EL (cell line): Measurements from ENCODE around the gene NELFA.

Experiments used
- DNase-seq: peaks from one replicate; pipeline ENCODE4 v3.0.0-alpha.2; 2016

NELFA gene

GRCh38 chr4:2008921-2009650, at the start of gene NELFA:
NELFA (minus strand) TSS chr4:2008974; CDS start chr4:2008959, 15 bp downstream.
- DNase-seq, result peak; percentile 92

DNA sequence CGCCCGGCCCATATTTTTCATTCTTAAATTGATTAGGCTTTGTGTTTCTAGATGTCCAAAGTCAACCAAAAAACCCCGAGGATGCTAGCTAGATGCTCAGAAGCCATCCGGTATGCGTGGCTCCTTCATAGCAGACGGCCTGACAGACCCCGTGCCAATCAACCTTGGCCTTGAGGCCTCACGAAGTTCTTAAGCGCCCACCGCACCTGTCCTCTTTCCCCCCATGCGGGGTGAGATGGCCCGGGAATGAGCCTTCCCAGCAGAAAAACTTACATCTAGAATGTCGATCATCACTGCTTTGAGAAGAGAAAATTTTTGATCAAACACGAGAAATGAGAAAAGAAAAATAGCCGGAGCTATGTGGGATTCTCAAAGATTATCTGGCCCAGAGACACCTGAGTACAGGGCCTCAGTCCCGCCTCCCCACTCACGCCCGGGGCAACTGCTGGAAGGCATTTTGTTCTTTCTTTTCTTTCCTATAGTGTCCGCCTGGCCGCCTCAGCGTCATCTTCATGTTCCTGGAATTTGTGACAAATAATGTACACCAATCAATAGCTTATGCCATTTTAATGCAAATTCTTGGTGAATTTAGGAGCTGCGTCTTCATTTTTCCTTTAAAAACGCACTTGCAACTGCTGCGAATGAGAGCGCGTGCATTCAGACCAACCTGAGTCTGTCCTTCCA, 48.8 kb upstream of the NELFA start:
- DNase-seq, result no peak

DNA sequence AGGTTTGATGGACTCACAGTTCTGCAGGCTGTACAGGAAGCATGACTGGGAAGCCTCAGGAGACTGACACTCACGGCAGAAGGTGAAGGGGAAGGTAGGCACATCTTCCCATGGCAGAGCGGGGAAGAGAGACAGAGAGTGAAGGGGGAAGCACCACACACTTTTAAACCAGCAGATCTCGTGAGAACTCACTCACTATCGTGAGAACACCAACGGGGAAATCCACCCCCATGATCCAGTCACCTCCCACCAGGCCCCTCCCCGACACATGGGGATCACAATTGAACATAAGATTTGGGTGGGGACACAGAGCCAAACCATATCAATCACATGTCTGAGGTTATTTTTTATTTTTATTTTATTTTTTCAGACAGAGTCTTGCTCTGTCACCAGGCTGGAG, 45.4 kb upstream of the NELFA start:
- DNase-seq, result no peak

DNA sequence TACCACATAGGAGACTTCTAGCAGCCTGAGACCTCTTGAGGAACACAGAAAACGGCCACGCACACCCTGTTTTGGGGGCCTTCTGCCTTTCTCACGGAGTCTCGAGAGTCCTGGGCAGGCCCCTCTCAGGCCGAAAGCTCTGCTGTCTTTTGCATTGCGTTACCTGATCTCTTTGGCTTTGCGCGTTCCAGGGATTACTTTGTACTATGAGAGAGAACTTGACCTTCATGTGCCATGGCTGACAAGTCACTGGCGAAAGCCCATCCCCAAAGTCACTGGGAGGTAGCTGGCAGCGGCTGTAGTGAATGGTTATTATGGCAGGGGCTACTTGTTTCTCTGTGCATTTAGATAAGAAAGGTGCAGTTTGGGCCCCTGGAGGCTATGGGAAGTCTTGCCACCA, 42.3 kb upstream of the NELFA start:
- DNase-seq, result no peak

DNA sequence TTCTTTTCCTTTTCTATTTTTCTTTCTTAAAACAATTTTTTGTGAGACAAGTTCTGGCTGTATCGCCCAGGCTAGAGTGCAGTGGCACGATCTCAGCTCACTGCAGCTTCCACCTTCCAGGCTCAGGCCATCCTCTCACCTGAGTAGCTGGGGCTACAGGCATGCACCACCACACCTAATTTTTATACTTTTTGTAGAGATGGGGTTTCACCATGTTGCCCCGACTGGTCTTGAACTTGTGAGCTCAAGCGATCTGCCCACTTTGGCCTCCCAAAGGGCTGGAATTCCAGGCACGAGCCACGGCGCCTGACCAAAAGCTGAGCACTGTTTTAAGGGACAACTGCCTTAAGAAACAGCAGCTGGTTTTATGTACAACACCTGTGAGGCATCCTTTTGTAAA, 41.0 kb upstream of the NELFA start:
- DNase-seq, result no peak

- no peak for DNase-seq
Measured at GRCh38 chr4:2049381-2049780, 40.6 kb upstream of the NELFA start.

- no peak for DNase-seq
Measured at GRCh38 chr4:2048831-2049230, 40.1 kb upstream of the NELFA start.

DNA sequence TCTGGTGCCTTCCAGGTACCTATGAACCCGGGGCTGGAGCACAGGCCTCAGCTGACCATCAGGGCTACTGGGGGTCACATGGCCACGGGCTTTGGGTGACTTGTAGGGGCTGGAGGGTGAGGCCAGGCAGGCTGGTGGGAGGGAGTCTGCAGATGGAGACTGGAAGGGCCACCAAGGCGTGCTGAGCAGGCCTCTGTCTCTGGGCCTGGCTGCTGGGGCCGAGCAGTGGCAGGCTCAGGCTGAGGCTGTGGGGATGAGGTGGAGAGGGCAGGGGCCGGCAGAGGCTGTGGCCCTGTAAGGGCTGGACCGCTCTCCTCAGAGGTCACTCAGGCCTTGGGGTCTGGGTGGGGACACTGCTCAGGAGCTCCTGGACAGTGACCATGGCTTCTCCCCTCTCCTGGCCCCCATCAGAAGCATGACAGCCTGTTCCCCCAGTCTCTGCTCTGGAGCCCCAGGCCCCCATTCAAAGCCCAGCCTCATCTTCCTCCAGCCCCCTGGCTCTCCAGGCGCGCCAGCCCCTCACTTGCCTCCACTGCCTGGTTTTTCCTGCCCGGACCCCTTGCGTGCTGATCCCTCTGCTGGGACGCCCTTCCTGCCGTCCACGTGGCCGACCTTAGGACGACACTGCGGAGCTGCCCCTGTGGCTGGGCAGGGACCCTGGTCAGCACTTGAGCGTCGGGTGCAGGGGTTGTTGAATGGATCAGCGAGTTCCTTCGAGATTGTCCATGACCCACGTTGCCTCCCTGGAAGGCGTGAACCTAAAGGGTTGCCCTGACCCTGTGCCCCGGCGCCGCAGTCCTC, 39.2 kb upstream of the NELFA start:
- DNase-seq, result no peak

GRCh38 chr4:2047031-2047660, 38.4 kb upstream of the NELFA start:
- no peak for DNase-seq

GRCh38 chr4:2046031-2046961, 37.5 kb upstream of the NELFA start:
- DNase-seq, result no peak

DNA sequence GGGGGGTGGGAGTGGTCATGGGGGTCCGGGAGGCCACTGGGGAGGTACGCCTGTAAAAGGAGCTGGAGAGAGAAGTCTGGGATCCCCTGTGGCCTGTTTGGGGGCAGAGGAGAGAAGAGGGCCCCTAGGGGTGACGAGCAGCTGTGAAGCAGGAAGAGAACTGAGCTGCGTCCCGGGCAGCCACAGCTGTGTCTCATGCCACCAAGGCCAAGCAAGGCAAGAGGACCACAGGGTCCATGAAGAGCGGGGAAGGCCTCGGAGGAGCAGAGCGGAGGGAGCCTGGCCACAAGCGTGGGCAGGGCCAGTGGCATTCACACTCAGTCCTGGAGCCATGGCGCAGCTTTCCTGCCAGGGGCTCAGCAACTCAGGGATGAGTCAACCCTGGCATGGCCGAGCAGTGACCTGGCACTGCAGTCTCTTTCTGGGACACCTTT, 36.8 kb upstream of the NELFA start:
- no peak for DNase-seq

- no peak for DNase-seq
Measured at GRCh38 chr4:2044542-2045517, 36.1 kb upstream of the NELFA start.

- DNase-seq, result no peak
Measured at GRCh38 chr4:2044119-2044485, 35.3 kb upstream of the NELFA start.

DNA sequence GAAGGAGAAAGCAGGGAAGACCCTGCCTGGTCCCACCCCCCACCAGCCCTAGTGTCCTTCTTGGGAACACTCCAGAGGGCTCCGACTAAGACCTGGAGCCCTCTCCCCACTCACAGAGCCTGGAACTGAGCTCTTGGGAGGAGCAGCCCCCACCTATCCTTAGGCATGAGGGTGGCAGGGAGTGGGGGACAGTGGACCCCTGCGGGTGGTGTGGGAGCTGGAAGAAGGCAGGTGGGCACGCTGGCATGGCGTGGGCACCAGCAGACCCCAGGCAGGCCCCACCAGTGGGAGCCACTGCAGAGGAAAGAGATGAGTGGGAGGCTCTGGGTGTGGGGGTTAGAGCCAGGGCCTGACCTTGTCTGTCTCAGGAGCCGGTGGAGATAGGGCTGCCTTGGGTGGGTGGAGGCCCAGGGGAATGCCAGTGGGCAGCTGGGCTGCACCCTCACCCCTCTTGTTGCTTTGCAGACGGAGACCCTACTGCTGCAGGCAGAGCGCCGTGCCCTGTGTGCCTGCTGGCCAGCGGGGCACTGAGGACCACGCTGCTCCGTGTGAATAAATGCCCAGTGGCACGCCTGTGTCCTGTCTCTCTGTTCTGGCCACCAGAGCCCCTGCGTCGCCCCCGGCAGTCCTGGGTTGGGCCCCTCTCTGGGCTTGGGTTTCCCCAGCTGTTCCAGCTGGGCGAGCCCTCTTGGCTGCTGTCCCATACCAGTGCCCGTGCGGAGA, 34.8 kb upstream of the NELFA start:
- no peak for DNase-seq

DNA sequence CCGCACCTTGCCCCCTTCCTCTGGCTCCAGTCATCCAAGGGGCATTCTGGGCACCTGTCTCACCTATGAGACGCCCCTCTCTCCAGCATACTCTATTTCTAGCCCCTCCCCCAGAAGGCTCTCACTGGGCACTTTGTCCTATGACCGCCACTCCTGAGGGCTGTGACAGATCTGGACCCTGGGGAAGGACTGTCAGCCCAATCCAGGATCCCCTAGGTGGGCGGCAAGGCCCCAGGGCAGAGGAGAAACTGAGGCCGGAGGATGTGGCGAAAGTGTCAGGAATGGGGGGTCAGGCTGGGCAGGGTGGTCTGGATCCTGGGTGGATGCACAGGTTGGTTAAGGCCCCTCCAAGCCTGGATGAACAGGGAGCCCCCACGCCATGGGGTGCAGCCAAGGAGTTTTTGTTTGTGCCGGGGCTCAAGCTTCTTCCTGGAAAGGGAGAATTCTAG, 34.2 kb upstream of the NELFA start:
- DNase-seq, result no peak

DNA sequence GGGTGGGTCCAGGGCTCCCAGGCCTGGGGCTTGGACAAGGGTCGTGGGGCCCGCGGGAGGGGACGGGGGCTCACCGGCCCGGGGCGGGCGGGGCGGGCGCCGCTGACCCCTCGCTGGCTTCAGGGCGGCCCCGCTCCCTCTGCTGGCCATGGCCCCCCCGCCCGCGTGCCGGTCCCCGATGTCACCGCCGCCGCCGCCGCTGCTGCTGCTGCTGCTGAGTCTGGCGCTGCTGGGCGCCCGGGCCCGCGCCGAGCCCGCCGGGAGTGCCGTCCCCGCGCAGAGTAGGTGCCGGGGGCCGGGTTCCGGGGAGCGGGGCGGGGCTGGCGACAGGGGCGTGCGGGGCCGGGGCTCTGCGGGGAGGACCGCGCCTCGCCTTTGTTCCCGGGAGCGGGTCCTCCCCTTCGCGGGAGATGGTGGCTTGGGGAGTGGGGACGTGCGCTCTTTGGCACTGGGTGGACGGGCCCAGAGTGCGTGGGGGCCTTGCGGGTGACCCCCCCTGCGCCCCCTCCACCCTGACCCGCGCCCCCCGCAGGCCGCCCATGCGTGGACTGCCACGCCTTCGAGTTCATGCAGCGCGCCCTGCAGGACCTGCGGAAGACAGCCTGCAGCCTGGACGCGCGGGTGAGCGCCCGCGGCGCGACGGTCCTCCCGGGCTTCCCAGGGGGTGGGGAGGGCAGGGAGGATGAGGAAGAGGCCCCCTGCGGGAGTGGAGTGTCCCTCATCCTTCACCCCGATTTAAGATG, 33.6 kb upstream of the NELFA start:
- DNase-seq, result peak; percentile 25

DNA sequence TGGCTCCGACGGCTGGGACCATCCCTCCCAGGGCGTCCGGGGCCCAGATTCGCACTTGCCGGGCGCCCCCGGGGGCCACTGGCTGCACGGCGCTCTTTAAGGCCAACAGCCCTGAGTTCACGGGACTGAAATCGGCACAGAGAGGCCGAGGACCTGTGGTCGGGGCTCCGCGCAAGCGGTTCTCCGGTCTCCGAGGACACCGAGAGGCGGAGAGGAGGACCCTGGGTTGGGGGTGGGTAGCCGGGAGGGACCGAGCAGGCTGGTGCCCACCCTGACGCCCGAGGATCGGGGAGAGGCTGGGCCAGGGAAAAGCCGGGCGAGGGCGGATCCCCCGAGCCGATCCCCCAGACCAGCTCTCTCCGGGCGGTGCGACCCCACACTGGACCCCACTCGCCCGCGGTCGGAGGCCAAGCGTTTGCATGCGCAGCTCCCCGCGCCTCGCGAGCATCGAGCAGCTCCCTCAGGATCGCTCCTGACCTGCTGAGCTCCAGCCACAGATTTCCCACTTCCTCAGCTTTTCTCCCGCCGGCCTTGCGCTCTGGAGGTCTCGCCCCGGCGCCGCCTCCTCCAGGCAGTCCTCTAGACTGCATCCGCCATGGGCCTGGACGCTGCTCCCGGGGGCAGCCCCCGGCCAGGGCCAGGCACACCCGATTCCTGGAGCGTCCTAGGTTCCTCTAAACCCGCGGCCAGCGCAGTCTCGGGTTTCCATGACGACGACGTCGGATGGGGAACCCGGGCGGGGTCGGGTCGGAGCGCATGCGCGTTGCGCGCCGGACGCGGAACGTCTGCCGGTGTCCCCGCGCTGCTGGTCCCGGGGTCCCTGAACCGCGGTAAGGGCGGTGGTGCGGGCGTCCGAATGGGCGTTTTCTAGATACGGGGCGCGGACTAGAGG, 32.7 kb upstream of the NELFA start:
- DNase-seq, result peak; percentile 79
